GM19438 (cell line): ENCODE data around the gene CLEC16A.

ENCODE experiments used
- ATAC-seq: cut with Tn5 transposase; IDR thresholded peaks from one replicate; pipeline ENCODE4 v1.9.1; 2021; ENCODE audit warnings: low read depth; ENCODE audit not compliant: unreplicated experiment

The CLEC16A gene

DNA sequence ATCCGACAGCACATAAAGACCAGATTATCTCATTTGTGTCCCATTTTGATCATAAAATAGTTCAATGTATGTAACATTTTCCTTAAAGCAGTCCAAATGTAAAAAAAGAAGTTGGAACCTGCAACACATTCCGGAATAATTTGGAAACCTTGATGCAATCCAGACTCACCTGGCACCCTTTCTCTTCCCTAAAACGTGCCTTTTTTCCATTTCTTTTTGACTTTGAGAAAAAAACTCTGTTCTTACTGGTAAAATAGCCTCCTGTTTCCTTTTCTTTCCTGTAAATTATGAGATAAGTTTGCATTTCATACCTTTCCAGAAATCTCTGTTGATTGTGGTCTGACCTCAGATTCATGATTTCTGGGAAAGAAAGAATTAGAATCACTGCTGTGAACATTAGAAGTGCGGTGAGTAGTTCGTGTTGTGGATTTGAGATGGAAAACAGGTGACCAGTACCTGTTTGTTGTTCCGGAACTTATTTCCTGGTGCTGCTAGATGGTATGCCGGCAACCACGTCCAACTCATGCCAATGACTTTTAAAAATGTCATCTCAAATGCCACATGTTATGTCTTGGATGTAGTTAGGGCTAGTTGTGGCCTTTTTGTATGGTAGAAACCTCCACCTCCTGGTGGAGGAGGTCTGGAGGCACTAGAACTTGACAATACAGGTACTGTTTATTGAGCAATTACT, 203.5 kb downstream of the CLEC16A start:
- no peak for ATAC-seq

DNA sequence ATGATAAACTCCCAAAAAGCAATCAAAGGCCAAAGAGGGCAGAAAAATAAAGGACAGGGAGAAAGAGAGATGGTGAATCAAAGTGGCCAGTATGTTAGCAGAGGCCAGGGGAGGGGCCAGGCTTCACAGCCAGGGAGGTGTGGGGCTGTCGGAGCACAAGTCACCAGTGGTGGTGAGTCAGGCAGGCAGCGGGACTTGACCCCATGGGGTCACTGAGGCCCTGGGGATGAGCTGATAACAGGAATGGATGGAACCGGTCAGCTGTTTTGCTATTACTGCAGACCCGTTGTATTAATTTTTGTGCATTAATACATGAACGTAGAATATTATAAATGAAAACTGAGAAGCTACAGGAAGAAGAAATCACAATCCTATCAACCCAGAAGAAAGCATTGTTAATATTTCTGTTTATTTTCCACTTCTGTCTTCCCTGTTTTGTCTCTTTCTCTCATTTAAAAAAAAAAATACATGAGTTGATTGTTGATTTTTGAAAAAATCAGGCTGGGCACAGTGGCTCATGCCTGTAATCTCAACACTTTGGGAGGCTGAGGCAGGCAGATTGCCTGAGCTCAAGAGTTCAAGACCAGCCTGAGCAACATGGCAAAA, 204.8 kb downstream of the CLEC16A start:
- ATAC-seq = no peak

DNA sequence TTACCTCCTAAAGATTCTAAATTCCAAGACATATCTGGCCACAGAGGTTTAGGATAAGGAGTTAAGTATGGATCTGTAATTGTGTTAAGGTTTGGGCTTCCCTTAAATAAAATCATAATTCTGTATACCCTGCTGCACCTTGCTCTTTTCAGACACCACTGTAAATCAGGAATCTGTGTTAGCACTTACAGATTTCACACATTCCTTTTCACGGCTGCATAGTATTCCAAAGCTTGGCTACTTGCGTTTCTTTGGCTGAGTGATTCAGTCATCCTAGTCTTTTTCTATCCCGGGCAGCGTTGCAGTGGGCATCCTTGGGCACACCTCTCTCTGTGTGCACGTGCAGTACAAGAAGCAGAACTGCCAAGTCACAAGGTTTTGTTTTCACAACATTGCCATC, 205.8 kb downstream of the CLEC16A start:
- ATAC-seq = no peak

DNA sequence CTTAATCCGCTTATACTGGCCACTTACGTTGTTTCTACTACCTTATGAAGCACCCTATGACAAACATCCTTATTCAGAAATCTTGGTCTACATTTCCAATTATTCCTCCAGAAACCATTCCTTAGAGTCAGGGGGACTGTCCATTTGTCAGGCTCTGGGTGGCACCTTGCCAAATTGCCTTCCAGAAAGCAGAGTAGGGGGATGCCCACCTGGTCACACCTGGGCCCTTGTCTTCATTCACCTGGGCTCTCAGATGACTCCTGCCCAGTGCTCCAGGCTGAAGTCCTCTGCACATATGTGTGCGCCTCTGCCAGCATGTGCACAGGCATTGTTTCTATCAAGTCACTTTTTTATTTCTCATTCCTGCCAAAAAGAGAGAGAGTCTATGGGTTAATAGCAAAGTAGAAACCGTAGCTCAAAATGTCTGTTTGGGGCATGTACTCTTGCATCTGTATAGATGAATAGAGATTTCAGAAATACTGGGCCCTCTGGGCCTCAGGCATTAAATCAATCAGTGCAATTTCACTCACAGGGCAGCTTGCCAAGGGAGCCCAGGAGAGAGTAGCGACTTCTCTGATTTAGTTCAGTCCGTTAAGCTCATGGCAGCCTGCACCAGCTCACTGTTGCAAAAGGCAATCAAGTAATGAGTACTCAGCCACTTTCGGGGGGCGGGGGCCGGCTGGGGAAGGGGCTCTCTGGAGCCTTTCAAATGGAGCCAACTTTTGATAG, 207.0 kb downstream of the CLEC16A start:
- ATAC-seq = no peak

DNA sequence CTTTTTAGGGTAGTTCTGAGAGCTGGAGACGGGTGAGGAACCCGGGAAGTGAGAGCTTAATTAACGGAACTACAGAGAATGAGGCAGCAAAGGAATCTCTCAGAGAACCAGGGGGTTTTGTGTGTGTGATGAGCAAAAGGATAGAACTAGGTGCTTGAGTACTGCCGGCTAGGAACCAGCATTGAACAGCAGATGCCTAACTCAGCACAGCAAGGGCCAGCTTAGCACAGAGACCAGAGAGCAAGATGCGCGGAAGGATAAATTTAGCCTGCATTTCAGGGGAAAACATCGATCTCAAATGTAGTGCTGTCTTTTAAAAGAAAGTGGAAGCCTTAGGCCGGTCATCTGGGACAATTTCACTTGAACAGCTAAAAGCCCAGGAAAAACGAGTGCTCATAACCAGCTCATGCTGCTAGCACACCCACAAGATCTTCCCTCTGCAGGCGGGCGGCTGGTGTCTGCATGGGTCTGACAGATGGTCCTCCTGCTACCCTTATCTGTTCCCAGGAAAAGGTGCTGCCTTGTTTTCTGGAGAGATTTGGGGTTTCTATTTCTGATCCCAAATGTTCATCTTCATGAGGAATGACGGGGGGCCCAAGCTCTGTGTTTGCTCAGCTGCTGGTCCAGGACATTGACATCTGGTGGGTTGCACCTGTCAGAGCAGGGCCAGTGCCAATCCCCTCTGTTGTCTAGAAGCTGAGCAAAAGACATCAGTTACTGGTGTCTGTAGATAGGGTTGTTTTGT, 207.7 kb downstream of the CLEC16A start:
- no peak for ATAC-seq

DNA sequence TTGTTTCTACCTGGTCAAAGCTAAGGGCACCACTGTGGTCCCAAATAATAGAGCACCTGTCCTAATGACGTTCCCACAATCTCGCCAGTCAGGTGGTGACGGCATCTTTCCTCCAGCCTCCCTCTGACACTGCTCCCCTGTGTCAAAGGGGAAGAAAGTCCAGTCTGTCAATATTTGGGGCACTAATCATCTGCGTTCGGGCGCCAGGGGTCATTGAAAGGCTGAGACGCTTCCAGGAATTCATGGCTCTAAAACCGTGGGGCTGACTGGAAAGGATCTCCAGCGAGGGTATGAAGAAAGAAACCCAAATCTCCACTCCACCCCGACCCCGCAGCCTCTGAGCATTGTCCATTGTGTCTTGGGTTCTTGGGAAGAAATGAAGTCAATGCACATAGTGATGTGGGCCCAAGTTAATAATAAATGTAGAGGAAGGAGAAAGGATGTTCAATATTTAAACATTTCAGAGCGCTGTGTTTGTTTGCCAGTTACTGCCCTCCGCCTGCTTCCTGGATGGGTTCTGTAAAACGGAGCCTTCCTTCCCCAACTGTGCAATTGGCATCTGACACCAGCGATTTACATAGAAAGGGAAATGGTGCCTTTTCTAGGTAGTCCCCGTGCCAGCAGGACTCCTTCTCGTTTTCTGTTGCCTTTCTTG, 208.4 kb downstream of the CLEC16A start:
- no peak for ATAC-seq

DNA sequence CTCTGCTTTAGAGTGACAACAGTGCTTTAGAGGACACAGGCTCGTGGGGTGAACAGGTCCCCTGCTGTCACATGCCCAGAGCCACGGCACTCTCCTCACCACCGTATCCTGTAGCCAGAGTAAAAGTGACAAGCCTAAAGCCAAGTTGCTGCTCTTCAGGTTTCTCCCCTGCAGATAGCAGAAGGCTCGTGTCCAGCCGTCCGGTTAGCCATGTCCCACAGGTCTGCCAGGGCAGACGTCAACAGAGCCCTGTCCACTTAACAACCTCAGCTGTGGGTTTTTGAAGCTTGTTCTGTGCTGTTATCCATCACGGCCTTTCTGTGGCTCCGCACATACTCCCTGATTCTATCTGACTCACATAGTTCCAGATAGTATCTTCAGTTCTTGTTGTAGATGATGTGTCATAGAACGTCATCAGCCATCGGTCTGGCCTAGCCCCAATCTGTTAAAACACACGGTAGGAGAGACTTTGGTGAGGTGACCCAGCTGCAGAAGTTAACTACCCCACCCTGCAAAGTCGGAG, 211.0 kb downstream of the CLEC16A start:
- no peak for ATAC-seq

DNA sequence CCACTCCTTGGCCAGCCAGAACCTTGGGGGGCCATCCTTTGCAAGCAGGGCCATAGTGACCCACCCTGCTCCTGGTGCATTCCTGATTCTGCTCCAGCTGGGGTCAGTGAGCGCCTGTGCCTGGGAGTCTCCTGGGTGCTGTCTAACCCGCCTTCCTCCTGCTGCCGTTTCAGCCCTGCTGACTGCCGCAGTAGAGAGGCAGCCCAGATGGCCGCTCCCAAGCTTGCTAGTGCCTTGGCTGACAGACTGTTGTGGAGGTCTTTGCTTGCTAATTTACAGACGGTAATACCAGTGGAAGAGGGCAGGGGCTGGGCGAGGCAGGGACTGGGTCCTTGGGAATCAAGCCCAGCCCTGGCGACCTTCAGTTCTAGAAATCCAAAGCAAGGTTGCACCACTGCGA, 212.0 kb downstream of the CLEC16A start:
- no peak for ATAC-seq

DNA sequence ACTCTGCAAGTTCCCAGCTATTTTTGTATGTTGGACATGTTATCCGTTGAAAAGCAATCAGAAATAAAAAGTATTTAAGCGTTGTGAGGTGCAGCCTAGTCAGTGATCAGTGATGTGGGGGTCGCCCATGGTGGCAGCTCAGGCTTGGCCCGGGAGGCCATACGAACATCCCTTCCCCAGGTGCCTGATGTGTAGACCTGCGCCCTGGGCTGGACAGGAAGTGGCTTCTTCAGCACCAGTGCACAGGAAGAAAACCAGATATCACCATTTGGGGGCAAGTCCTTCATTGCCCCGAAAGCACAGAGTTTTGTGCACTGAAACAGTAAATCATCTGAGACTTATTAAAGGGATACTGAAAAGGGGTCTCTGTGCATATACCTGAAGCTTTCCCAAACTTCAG, 212.8 kb downstream of the CLEC16A start:
- ATAC-seq = no peak

DNA sequence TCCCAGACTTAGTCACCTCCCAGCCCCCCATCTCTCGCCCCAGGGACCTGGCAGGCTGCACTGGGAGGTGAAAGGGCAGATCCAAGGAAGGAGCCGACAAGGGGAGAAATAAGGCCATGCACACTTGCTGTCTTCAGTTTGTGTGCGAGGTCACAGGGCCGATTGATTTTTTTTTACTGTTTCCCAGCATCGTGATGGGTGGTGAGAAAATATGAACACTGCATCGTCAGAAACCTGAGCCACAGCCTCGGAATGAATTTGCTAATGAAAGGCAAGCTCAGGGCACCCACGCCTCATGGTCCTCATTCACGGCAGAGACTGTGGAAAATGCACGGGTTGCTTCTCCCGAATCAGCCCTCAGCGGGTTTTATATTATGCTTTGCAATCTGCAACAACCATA, 213.7 kb downstream of the CLEC16A start:
- no peak for ATAC-seq

DNA sequence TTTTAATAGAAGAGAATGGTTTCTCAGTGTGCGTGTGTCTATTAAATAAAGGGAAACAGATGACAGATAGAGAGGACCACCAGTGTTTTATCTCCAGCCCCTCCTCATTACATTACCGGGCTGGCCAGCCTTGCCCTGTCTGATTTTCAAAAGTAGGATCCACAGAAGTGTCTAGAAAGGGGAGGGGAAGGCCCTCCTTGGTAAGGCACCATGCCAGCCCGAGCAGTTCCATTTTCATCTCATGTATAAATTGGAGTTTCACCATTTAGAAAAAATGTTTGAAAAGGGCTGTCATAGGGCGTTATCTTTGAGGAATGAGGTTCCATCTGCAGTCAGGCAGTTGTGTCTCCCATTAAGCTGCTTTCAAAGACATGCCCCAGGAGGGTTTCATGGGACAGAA, 214.9 kb downstream of the CLEC16A start:
- no peak for ATAC-seq

DNA sequence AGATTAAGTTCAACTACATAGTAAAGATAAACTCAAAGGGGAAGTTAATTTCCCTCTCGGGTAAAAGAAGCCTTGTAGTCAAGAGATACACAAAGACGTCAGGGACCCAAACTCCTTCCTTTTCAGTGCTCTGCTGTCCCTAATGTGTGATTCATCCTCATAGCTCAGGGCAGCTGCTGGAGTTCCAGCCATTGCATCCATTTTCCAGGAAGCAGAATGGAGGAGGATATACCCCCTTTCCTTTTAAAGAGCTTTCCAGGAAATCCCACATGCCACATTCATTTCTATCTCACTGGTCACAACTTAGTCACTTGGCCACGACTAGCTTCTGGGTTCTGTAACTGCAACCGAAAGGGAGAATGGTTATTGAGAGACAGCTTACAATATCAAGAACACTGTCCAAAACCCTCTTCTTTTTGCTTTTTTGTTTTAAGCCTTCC, 216.3 kb downstream of the CLEC16A start:
- no peak for ATAC-seq

DNA sequence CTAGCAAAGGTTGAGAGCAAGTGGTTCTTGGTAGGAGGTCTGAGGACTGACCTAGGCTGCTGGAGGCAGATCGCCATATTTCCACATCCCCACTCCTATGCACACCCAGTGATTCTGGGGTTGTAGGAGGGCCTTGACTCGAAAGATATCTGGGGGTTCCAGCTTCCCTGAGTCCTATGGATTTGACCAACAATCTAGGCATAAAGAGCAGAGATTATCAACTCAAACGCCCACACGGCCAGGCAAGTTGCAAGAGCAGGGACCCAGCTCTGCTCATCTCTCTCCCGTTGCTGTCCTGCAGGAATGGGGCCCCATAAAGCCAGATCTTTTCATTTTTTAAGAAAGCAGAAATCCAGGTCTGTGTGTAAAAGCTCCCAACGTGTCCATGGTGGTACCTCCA, 217.1 kb downstream of the CLEC16A start:
- ATAC-seq = no peak

DNA sequence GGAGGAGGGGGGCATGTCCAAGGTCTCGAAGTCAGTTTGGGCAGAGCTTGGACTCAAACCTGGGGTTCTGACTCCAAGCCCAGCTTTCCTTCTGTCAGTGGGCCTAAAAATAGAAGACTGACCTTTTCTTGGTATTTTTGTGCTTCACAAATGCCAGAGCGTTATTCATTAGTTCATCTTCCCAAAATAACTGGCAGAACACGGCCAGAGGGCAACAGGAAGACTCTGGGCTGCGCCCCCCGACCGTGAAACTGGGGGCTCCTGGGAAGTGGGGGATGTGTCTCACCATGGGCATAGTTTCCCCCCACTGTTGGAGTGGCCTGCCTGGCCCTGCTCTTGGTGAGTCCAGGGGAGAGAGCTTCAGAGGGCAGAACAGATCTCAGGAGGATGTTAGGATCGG, 217.6 kb downstream of the CLEC16A start:
- no peak for ATAC-seq

DNA sequence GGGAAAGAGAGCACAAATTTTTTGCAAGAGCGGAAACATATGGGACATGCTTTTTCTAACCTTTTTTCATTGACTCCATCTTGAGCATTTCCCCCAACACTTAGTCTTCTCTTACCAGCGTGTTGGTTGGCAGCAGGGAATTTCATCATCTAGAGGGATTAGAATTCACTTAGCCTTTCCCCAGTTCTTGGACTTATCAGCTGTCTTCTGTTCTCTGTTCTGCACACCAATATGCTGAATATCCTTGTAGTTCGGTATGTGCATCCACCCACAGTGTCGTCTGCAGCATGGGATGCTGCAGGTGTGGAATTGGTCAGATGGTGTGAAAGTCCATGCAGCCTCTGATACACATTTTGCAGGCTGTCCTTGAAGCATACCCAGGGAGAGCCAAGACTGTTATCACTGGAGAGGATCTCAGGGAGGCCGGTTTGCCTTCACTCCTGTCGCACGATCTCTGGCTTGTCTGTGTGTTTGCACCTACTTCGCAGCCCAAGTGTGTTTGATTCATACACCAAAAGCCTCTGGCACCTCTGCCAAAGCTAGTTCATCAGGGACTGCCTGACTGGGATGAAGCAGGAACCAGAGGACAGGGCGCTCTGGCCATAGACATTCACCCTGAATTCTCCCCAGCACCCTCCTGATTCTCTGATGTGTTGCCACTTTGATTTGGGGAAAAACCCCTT, 218.4 kb downstream of the CLEC16A start:
- ATAC-seq = no peak

DNA sequence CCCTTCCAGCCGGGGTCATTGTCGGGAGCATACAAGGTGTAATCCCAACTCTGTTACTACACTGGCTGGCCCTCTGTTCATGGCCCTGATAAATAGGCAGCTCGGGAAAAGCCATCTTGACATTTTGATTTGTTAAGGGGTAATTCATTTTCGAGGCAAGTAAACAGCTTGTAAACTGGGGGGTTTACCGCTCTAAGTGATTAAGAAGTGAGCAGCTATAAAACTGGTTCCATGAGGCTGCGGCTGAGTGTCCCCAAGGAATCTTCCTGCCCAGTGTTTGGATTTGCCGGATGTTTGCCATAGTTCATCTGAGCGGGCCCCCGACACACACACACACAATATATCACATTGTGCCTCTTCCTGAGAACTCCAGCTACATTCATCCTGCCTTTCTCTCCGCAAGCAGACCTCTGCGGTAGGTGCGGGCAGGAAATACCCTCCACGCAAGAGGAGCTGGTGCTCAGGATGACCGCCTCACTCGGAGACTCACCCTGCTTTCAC, 219.4 kb downstream of the CLEC16A start:
- ATAC-seq = no peak

DNA sequence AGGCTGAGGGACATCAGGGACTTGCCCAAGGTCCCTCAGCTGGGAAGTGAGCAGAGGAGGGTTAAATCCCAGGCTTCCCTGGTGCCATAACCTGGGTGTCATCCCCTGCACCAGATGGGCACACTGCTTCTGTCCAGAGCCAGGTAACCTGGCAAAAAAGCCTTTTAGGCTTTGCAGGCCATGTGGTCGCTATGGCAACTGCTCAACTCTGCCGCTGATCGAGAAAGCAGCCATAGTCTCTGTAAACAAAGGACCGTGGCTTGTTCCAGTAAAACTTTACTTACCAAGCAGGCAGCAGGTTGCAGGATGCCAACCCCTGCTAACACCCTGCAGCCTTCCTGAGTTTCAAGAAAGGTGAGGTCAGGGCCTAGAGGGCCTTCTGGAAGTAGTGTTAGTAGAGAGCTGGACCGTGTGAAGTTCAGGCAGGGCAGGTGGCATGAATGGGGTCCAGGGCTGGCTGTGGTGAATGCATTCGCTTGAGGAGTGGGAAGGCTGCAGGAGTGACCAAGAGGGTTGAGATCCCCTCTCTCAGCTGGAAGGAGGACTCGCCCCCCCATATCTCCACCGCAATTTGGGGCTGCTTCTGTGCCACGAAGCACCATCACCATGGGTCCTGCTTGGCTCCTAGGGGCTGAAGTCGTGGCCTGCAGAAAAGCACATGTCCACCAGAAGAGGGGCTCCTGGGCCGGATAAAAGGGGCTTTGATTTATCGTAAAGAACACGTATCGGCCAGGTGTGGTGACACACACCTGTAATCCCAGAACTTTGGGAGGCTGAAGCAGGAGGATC, 220.3 kb downstream of the CLEC16A start:
- no peak for ATAC-seq

DNA sequence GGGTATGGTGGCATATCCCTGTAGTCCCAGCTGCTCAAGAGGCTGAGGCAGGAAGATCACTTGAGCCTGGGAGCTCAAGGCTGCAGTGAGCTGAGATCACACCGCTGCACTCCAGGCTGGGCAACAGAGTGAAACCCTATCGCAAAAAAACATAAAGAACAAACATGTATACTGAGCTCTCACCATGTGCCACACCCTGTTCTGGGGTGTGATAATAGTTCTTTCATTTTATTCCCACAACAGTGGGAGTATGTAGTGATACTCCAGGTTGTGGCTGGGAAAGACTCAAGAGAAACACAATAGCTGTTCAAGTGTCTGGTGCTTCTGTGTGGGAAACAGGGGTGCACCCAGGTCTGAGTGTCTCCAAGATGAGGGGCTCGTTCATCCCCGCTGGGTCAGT, 221.0 kb downstream of the CLEC16A start:
- no peak for ATAC-seq
